ENCODE measurements around the gene RBMS3.

The RBMS3 gene

GRCh38 chr3:29525254-29525881, 244.5 kb downstream of the RBMS3 start:
- TF ChIP-seq CTCF (IDR thresholded peaks at IDR 0.05; ENCODE audit: extremely low read depth, insufficient read depth, missing control alignments), result no peak
- in situ Hi-C loops (cut with MboI; ENCODE audit: low pct_unique_long_range_greater_than_20kb, low sequenced_read_pairs, unreplicated experiment), result no loop called here
- DNase-seq (ENCODE audit: low spot score), result no peak

- in situ Hi-C loops (cut with MboI; ENCODE audit: low pct_unique_long_range_greater_than_20kb, low sequenced_read_pairs, unreplicated experiment), result no loop called here
- no peak for DNase-seq (ENCODE audit: low spot score)
- no peak for TF ChIP-seq CTCF (IDR thresholded peaks at IDR 0.05; ENCODE audit: extremely low read depth, insufficient read depth, missing control alignments)
Measured at GRCh38 chr3:29527246-29527645, 246.4 kb downstream of the RBMS3 start.

- TF ChIP-seq CTCF (IDR thresholded peaks at IDR 0.05; ENCODE audit: extremely low read depth, insufficient read depth, missing control alignments), result no peak
- no peak for DNase-seq (ENCODE audit: low spot score)
- in situ Hi-C loops (cut with MboI; ENCODE audit: low pct_unique_long_range_greater_than_20kb, low sequenced_read_pairs, unreplicated experiment), result no loop called here
Measured at GRCh38 chr3:29531644-29532043, 250.8 kb downstream of the RBMS3 start.

- in situ Hi-C loops (cut with MboI; ENCODE audit: low pct_unique_long_range_greater_than_20kb, low sequenced_read_pairs, unreplicated experiment), result no loop called here
- no peak for DNase-seq (ENCODE audit: low spot score)
- no peak for TF ChIP-seq CTCF (IDR thresholded peaks at IDR 0.05; ENCODE audit: extremely low read depth, insufficient read depth, missing control alignments)
Measured at GRCh38 chr3:29532473-29532872, 251.6 kb downstream of the RBMS3 start.

- in situ Hi-C loops (cut with MboI; ENCODE audit: low pct_unique_long_range_greater_than_20kb, low sequenced_read_pairs, unreplicated experiment), result no loop called here
- no peak for DNase-seq (ENCODE audit: low spot score)
- no peak for TF ChIP-seq CTCF (IDR thresholded peaks at IDR 0.05; ENCODE audit: extremely low read depth, insufficient read depth, missing control alignments)
Measured at GRCh38 chr3:29534006-29534405, 253.1 kb downstream of the RBMS3 start.

GRCh38 chr3:29536016-29536758, 255.3 kb downstream of the RBMS3 start:
- no peak for DNase-seq (ENCODE audit: low spot score)
- TF ChIP-seq CTCF (IDR thresholded peaks at IDR 0.05; ENCODE audit: extremely low read depth, insufficient read depth, missing control alignments), result no peak
- in situ Hi-C loops (cut with MboI; ENCODE audit: low pct_unique_long_range_greater_than_20kb, low sequenced_read_pairs, unreplicated experiment), result no loop called here
